Measurements from ENCODE around the gene MTX2.
A peak's percentile ranks its signal among the peaks of the same experiment; 100 is the strongest.

The MTX2 gene

GRCh38 chr2:176260689-176261088 is 8.6 kb upstream of the MTX2 start:
- no peak overlapping the region for H3K4me3 ChIP-seq (replicated peaks; ENCODE audit: low read depth, low read length)
- TF ChIP-seq CTCF (IDR thresholded peaks at IDR 0.05; ENCODE audit: insufficient read depth, low read length, poor library complexity, severe bottlenecking): no peak
- no peak for DNase-seq (ENCODE audit: extremely low read depth, insufficient read length)
- no peaks in the 10 kb centered on the region for H3K36me3 ChIP-seq (ENCODE audit: control insufficient read depth, insufficient read depth, low read length)
- H3K27me3 ChIP-seq (replicated peaks; ENCODE audit: control insufficient read depth, insufficient read depth, low read length): no peaks in the 10 kb centered on the region

- Histone ChIP-seq H3K36me3 (ENCODE audit: control insufficient read depth, insufficient read depth, low read length) (no peaks in the 10 kb centered on the region), H3K27me3 (replicated peaks; ENCODE audit: control insufficient read depth, insufficient read depth, low read length) (no peaks in the 10 kb centered on the region), H3K4me3 (replicated peaks; ENCODE audit: low read depth, low read length) (no peak overlapping the region)
- DNase-seq (ENCODE audit: extremely low read depth, insufficient read length): no peak
- no peak for TF ChIP-seq CTCF (IDR thresholded peaks at IDR 0.05; ENCODE audit: insufficient read depth, low read length, poor library complexity, severe bottlenecking)
These were observed 8.1 kb upstream of the MTX2 start for GRCh38 chr2:176261136-176261535.

GRCh38 chr2:176268976-176269318 is 295 bp upstream of the MTX2 start:
- no peak for TF ChIP-seq CTCF (IDR thresholded peaks at IDR 0.05; ENCODE audit: insufficient read depth, low read length, poor library complexity, severe bottlenecking)
- no peak for DNase-seq (ENCODE audit: extremely low read depth, insufficient read length)
- H3K4me3 ChIP-seq (replicated peaks; ENCODE audit: low read depth, low read length): peak overlapping the region; percentile 97

GRCh38 chr2:176270100-176270750 is 983 bp downstream of the MTX2 start:
- TF ChIP-seq CTCF (IDR thresholded peaks at IDR 0.05; ENCODE audit: insufficient read depth, low read length, poor library complexity, severe bottlenecking): no peak
- DNase-seq (ENCODE audit: extremely low read depth, insufficient read length): peak; percentile 20
- no peaks in the 10 kb centered on the region for H3K27me3 ChIP-seq (replicated peaks; ENCODE audit: control insufficient read depth, insufficient read depth, low read length)
- H3K4me3 ChIP-seq (replicated peaks; ENCODE audit: low read depth, low read length): peak overlapping the region; percentile 97
- no peaks in the 10 kb centered on the region; the same call in 1 of the 2 replicates for H3K36me3 ChIP-seq (ENCODE audit: control insufficient read depth, insufficient read depth, low read length)

More at GRCh38 chr2:176268976-176269318, 295 bp upstream of the MTX2 start:
- no peaks in the 10 kb centered on the region; the same call in 1 of the 2 replicates for H3K36me3 ChIP-seq (ENCODE audit: control insufficient read depth, insufficient read depth, low read length)
- no peaks in the 10 kb centered on the region for H3K27me3 ChIP-seq (replicated peaks; ENCODE audit: control insufficient read depth, insufficient read depth, low read length)

- no peak for DNase-seq (ENCODE audit: extremely low read depth, insufficient read length)
These were observed 3.7 kb downstream of the MTX2 start for GRCh38 chr2:176272870-176273459.

More at GRCh38 chr2:176272870-176273459, 3.7 kb downstream of the MTX2 start:
- TF ChIP-seq CTCF (IDR thresholded peaks at IDR 0.05; ENCODE audit: insufficient read depth, low read length, poor library complexity, severe bottlenecking): no peak
- Histone ChIP-seq H3K27me3 (replicated peaks; ENCODE audit: control insufficient read depth, insufficient read depth, low read length) (no peaks in the 10 kb centered on the region), H3K4me3 (replicated peaks; ENCODE audit: low read depth, low read length) (no peak overlapping the region), H3K36me3 (ENCODE audit: control insufficient read depth, insufficient read depth, low read length) (no peaks in the 10 kb centered on the region; the same call in 1 of the 2 replicates)
